Prostate gland (tissue), 2 donors: Measurements from ENCODE around the gene NTRK2. TPM values are rescaled to one million over a fixed set of nuclear protein-coding genes. Genes with fewer than 3 reads are reported as not detected.

ENCODE experiments used
- DNase-seq: peaks from one replicate; pipeline ENCODE4 v3.0.0-alpha.2; 2019; ENCODE audit warnings: low spot score
- H3K27ac ChIP-seq, 2 donors: fragments of 200-600 bp; sonication (generic); 2 replicates each; pipeline ENCODE4 v1.5.1; 2017 to 2019
- H3K27me3 ChIP-seq: fragments of 200-600 bp; sonication (generic); replicated peaks from 2 replicates; pipeline ENCODE4 v1.5.1; 2019; ENCODE audit not compliant: insufficient read depth
- H3K36me3 ChIP-seq, 2 donors: fragments of 200-600 bp; sonication (generic); 1 replicate in 1 of 2; 2 replicates in 1 of 2; pipeline versions ENCODE4 v1.5.1 to v1.8.1; 2017 to 2019
- H3K4me1 ChIP-seq: fragments of 200-600 bp; sonication (generic); replicated peaks from 2 replicates; pipeline ENCODE4 v1.5.1; 2019
- H3K4me3 ChIP-seq, 2 donors: fragments of 200-600 bp; sonication (generic); 2 replicates each; pipeline ENCODE4 v1.5.1; 2017 to 2019
- H3K9me3 ChIP-seq: fragments of 200-600 bp; sonication (generic); 2 replicates; pipeline ENCODE4 v1.5.1; 2017
- POLR2A ChIP-seq: fragments of 450-650 bp; IDR thresholded peaks from one replicate; pipeline ENCODE4 v1.6.1; 2016; ENCODE audit warnings: antibody characterized with exemption, mild to moderate bottlenecking
- POLR2AphosphoS5 ChIP-seq: sonication (generic); formaldehyde crosslinking; IDR thresholded peaks from one replicate; pipeline ENCODE4 v1.6.1; 2017; ENCODE audit warnings: antibody characterized with exemption
- WGBS: methylation state at CpG from one replicate; pipeline ENCODE4 v1.1.5; 2018; 5-methylcytosine and 5-hydroxymethylcytosine counted together
- intact Hi-C: fragments of 100-400 bp; cut with DNase I; formaldehyde crosslinking; loops from one replicate; pipeline ENCODE4 v1.14.2; 2022
- total RNA-seq, 2 donors: library from RNA; depleted of rRNA; stranded (reverse); fragments of >200 nt; gene quantifications; one replicate each; pipeline ENCODE4 v1.1.0, GENCODE V29; 2016
- TF ChIP-seq, protein P1 (sequence below), 4 experiments: fragments of 200-600 bp in 2 of 4; fragments of 450-650 bp in 2 of 4; sonication (generic) in 2 of 4; IDR thresholded peaks; 1 replicate in 3 of 4; 2 replicates in 1 of 4; pipeline ENCODE4 v1.5.1; 2016 to 2019; ENCODE audit warnings: antibody characterized with exemption in 4 of 4, mild to moderate bottlenecking in 2 of 4, moderate library complexity in 2 of 4

Gene NTRK2
- total RNA-seq, 2 donors from 2014 or later: 2.3 to 11.1 TPM

DNA sequence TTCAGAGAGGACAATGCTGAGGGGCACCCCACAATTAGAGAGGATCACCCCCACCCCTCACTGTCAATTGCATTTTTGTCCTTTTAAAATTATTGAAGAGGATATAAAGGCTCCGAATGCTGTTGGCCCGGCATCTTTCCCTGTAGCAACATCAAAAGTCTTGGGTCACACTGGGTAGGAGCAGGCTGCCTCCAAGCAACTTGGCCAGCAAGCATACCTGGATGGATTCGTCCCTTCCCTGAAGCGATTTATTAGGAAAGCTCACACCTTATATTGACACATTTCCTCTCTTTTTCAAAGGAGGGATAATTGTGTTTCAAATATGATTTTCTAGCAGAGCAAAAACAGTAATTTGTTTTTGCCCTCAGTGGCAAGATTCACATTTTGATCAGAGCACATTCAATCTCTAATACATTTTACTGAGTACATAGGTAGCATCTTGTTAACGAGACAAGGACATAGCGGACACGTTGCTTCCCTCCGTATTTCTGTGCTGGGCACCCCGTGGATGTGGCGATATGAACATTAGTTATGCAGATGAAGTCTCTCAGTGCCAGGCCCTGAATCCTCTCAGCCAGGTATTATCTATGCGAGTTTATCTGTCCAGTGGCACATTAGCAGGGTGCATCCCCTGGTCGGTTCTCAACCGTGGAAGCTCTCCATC, 321.5 kb downstream of the NTRK2 start:
- H3K4me1 ChIP-seq: no peaks in the 10 kb centered on the region
- intact Hi-C loops: no loop called here
- no peaks in the 10 kb centered on the region for H3K27me3 ChIP-seq
- 78% methylated on average over 13 of the region's 13 CpGs for WGBS
- TF ChIP-seq, protein P1, sequence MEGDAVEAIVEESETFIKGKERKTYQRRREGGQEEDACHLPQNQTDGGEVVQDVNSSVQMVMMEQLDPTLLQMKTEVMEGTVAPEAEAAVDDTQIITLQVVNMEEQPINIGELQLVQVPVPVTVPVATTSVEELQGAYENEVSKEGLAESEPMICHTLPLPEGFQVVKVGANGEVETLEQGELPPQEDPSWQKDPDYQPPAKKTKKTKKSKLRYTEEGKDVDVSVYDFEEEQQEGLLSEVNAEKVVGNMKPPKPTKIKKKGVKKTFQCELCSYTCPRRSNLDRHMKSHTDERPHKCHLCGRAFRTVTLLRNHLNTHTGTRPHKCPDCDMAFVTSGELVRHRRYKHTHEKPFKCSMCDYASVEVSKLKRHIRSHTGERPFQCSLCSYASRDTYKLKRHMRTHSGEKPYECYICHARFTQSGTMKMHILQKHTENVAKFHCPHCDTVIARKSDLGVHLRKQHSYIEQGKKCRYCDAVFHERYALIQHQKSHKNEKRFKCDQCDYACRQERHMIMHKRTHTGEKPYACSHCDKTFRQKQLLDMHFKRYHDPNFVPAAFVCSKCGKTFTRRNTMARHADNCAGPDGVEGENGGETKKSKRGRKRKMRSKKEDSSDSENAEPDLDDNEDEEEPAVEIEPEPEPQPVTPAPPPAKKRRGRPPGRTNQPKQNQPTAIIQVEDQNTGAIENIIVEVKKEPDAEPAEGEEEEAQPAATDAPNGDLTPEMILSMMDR (IDR thresholded peaks at IDR 0.05): no peak
- TF ChIP-seq POLR2A: no peak
- no peak for TF ChIP-seq POLR2AphosphoS5
- H3K27ac ChIP-seq: no peak overlapping the region
- H3K36me3 ChIP-seq: no peaks in the 10 kb centered on the region
- H3K4me3 ChIP-seq: no peak overlapping the region
- no peak for DNase-seq
- H3K9me3 ChIP-seq: no peaks in the 10 kb centered on the region

DNA sequence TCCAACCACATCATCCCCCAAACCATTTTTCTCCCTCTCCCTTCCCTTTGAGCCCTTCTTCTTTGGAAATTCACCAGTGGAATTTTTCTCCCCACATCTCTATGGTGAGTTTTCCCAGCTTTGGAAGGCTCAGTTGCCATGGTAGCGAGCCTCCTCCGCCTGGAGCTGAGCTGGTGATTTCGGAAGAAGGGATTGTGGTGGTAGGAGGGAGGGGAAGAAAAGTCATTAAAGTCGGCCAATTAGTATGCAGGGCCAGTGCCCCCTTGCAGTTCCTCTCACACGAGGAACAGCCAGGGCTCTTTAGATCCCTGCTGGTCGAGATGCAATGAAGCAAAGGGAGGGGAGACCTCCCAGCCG, 322.0 kb downstream of the NTRK2 start:
- 89% methylated on average over 7 of the region's 7 CpGs for WGBS
- no peak for DNase-seq
- Histone ChIP-seq H3K27me3 (no peaks in the 10 kb centered on the region), H3K36me3 (no peaks in the 10 kb centered on the region), H3K4me1 (no peaks in the 10 kb centered on the region), H3K9me3 (no peaks in the 10 kb centered on the region), H3K27ac (no peak overlapping the region), H3K4me3 (no peak overlapping the region)
- intact Hi-C loops: no loop called here
- TF ChIP-seq, protein P1 (IDR thresholded peaks at IDR 0.05): no peak
- no peak for TF ChIP-seq POLR2A
- no peak for TF ChIP-seq POLR2AphosphoS5

DNA sequence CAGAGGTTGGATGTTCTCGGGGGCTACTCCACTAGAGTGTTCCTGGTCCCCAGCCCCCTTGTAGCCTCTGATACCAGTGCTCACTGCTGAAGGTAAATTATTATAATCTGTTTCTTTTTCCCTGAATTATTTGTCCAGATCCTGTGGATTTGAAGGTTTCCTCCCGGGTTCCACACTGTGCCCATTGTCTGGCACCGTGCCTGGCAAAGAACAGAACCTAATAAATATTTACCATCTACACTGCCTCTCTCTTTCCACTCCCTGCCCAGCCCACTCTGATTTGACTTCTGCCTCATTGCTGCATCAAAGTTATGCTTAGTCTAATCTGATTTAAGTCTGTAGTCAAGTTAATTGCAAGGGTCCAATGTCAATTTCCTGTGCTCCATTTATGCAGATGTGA, 322.9 kb downstream of the NTRK2 start:
- no peaks in the 10 kb centered on the region for H3K36me3 ChIP-seq
- TF ChIP-seq, protein P1 (IDR thresholded peaks at IDR 0.05): no peak
- TF ChIP-seq POLR2AphosphoS5 (no peak), POLR2A (no peak)
- no peaks in the 10 kb centered on the region for H3K4me1 ChIP-seq
- no peak overlapping the region for H3K4me3 ChIP-seq
- no peak for DNase-seq
- 74% methylated on average over 3 of the region's 3 CpGs for WGBS
- intact Hi-C loops: no loop called here
- no peaks in the 10 kb centered on the region for H3K27me3 ChIP-seq
- no peaks in the 10 kb centered on the region for H3K9me3 ChIP-seq
- no peak overlapping the region for H3K27ac ChIP-seq

DNA sequence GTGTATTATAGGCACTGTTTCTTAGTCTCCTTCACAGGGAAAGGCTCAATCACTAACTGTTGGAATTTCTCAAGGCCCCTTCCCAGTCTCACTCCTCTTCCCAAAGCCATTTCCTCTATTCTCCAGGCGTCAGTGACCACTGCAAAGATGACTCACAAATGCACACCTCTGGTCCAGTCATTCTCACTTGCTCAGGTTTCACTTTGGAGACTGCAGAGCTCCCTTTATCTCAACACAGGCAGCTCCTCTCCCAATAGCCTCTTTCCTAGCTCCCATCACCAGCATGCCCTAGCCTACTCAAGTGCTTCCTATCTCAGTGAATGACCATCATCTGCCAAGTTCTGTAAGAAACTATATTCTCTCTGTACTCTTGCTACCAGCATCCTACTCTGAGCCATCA, 323.6 kb downstream of the NTRK2 start:
- H3K4me3 ChIP-seq: no peak overlapping the region
- TF ChIP-seq POLR2AphosphoS5 (no peak), POLR2A (no peak)
- TF ChIP-seq, protein P1 (IDR thresholded peaks at IDR 0.05): no peak
- 82% methylated on average over 1 of the region's 1 CpG for WGBS
- no peaks in the 10 kb centered on the region for H3K36me3 ChIP-seq
- H3K27ac ChIP-seq: no peak overlapping the region
- no peak for DNase-seq
- no peaks in the 10 kb centered on the region for H3K4me1 ChIP-seq
- no peaks in the 10 kb centered on the region for H3K27me3 ChIP-seq
- H3K9me3 ChIP-seq: no peaks in the 10 kb centered on the region
- intact Hi-C loops: no loop called here

DNA sequence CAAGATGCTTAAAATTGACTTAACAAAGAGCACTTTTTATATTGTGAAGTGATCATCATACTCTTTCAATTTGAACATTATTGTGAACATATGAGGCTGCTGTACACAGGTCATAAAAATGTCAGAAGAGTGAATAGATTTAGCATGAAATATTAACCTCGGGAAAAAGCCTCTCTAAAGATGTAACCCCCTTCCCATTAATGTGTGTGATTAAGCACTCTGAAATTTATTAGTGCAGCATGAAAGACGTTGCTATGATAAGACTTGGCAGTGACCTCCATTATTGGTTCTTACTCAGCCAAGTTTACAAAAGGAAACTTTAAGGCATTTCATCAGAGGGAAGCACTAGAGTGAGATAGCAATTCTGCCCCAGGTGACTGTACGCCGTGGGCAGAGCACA, 326.5 kb downstream of the NTRK2 start:
- TF ChIP-seq POLR2A (no peak), POLR2AphosphoS5 (no peak)
- TF ChIP-seq, protein P1 (IDR thresholded peaks at IDR 0.05): no peak
- 13% methylated on average over 4 of the region's 4 CpGs for WGBS
- Histone ChIP-seq H3K4me1 (no peaks in the 10 kb centered on the region), H3K27ac (no peak overlapping the region), H3K36me3 (no peaks in the 10 kb centered on the region), H3K4me3 (no peak overlapping the region), H3K9me3 (no peaks in the 10 kb centered on the region), H3K27me3 (no peaks in the 10 kb centered on the region)
- intact Hi-C loops: no loop called here
- no peak for DNase-seq
